ENCODE data around the gene SOX18. TPM values are rescaled to one million over a fixed set of nuclear protein-coding genes. Genes with fewer than 3 reads are reported as not detected.
"Not testable (repeated sequence)": the region's sequence is repeated elsewhere in the genome, so short reads cannot be mapped to it uniquely, and the experiment has no call there.

The SOX18 gene
- total RNA-seq, 4 donors from 2014 or later = 4.4 to 13.3 (median 7.1) TPM

GRCh38 chr20:64093013-64093503 is 43.6 kb upstream of the SOX18 start:
- Histone ChIP-seq H3K4me3 (no peak overlapping the region), H3K9me3 (no peaks in the 10 kb centered on the region), H3K36me3 (no peaks in the 10 kb centered on the region), H3K27me3 (peaks cover 57% of the 10 kb centered on the region), H3K27ac (no peak overlapping the region), H3K4me1 (no peaks in the 10 kb centered on the region)
- TF ChIP-seq EP300 (IDR thresholded peaks at IDR 0.05) (no peak), CTCF (IDR thresholded peaks at IDR 0.05) (no peak), POLR2AphosphoS5 (IDR thresholded peaks at IDR 0.05) (no peak), POLR2A (IDR thresholded peaks at IDR 0.05) (no peak)
- 60% methylated on average over 4 of the region's 9 CpGs; no CpG with 5 or more reads in 1 of the 2 donors for WGBS, 2 donors (ENCODE audit: low coverage in 1 of 2)
- no peak for ATAC-seq

- Histone ChIP-seq H3K4me3 (no peak overlapping the region), H3K36me3 (no peaks in the 10 kb centered on the region), H3K9me3 (no peaks in the 10 kb centered on the region), H3K27ac (no peak overlapping the region), H3K4me1 (no peaks in the 10 kb centered on the region), H3K27me3 (peaks cover 57% of the 10 kb centered on the region)
- 28% methylated on average over 6 of the region's 27 CpGs; no CpG with 5 or more reads in 1 of the 2 donors for WGBS, 2 donors (ENCODE audit: low coverage in 1 of 2)
- TF ChIP-seq EP300 (IDR thresholded peaks at IDR 0.05) (no peak), POLR2AphosphoS5 (IDR thresholded peaks at IDR 0.05) (no peak)
- no peak for ATAC-seq
Observed at GRCh38 chr20:64092258-64093012, 43.0 kb upstream of the SOX18 start.

- H3K4me1 ChIP-seq = no peaks in the 10 kb centered on the region
- H3K36me3 ChIP-seq = no peaks in the 10 kb centered on the region
- no peak for ATAC-seq
- WGBS, 2 donors (ENCODE audit: low coverage in 1 of 2) = 20% methylated on average over 1 of the region's 16 CpGs; no CpG with 5 or more reads in 1 of the 2 donors
- H3K27me3 ChIP-seq = peaks cover 52% of the 10 kb centered on the region
- no peak for TF ChIP-seq POLR2AphosphoS5 (IDR thresholded peaks at IDR 0.05)
- TF ChIP-seq POLR2A (IDR thresholded peaks at IDR 0.05) = no peak
- TF ChIP-seq CTCF (IDR thresholded peaks at IDR 0.05) = no peak
- TF ChIP-seq EP300 (IDR thresholded peaks at IDR 0.05) = no peak
- no peak overlapping the region for H3K27ac ChIP-seq
- H3K4me3 ChIP-seq = no peak overlapping the region
- H3K9me3 ChIP-seq = peaks cover 0 to 1% (median 0%) of the 10 kb centered on the region in 3 donors
Observed at GRCh38 chr20:64091770-64092169, 42.3 kb upstream of the SOX18 start.

GRCh38 chr20:64091340-64091739 is 41.9 kb upstream of the SOX18 start:
- peaks cover 0 to 3% (median 0%) of the 10 kb centered on the region in 3 donors for H3K9me3 ChIP-seq
- peaks cover 50% of the 10 kb centered on the region for H3K27me3 ChIP-seq
- no peak overlapping the region for H3K4me3 ChIP-seq
- no peak for TF ChIP-seq POLR2AphosphoS5 (IDR thresholded peaks at IDR 0.05)
- WGBS, 2 donors (ENCODE audit: low coverage in 1 of 2) = 50% methylated on average over 2 of the region's 19 CpGs; no CpG with 5 or more reads in 1 of the 2 donors
- no peak for ATAC-seq
- H3K4me1 ChIP-seq = no peaks in the 10 kb centered on the region
- H3K36me3 ChIP-seq = no peaks in the 10 kb centered on the region
- H3K27ac ChIP-seq = no peak overlapping the region

GRCh38 chr20:64090165-64090564 is 40.7 kb upstream of the SOX18 start:
- Histone ChIP-seq H3K27ac (no peak overlapping the region), H3K4me3 (no peak overlapping the region), H3K27me3 (peaks cover 49% of the 10 kb centered on the region), H3K36me3 (no peaks in the 10 kb centered on the region), H3K4me1 (no peaks in the 10 kb centered on the region), H3K9me3 (peaks cover 0 to 3% (median 0%) of the 10 kb centered on the region in 3 donors)
- ATAC-seq = no peak
- WGBS, 2 donors (ENCODE audit: low coverage in 1 of 2) = 0% methylated on average over 1 of the region's 10 CpGs; no CpG with 5 or more reads in 1 of the 2 donors
- TF ChIP-seq POLR2A (IDR thresholded peaks at IDR 0.05) (no peak), CTCF (IDR thresholded peaks at IDR 0.05) (no peak), POLR2AphosphoS5 (IDR thresholded peaks at IDR 0.05) (no peak), EP300 (IDR thresholded peaks at IDR 0.05) (no peak)

GRCh38 chr20:64088586-64088985 is 39.1 kb upstream of the SOX18 start:
- H3K27me3 ChIP-seq = peaks cover 65% of the 10 kb centered on the region
- H3K36me3 ChIP-seq, H3K27ac ChIP-seq, H3K4me3 ChIP-seq, H3K9me3 ChIP-seq, ATAC-seq: not testable (repeated sequence)
- H3K4me1 ChIP-seq = peaks cover 0 to 15% (median 5%) of the 10 kb centered on the region in 3 donors

GRCh38 chr20:64087226-64087825 is 37.9 kb upstream of the SOX18 start:
- WGBS, 2 donors (ENCODE audit: low coverage in 1 of 2) = 100% methylated on average over 2 to 3 of the region's 36 CpGs
- H3K4me1 ChIP-seq = peaks cover 0 to 27% (median 10%) of the 10 kb centered on the region in 3 donors
- H3K4me3 ChIP-seq, H3K36me3 ChIP-seq, H3K9me3 ChIP-seq, ATAC-seq, H3K27ac ChIP-seq: not testable (repeated sequence)
- H3K27me3 ChIP-seq = peaks cover 68% of the 10 kb centered on the region

Data from gastroesophageal sphincter (tissue), 4 donors.